H1 (cell line): ENCODE results near the gene SPOCD1. TPM values are rescaled to one million over a fixed set of nuclear protein-coding genes. Genes with fewer than 3 reads are reported as not detected.

ENCODE experiments used
- CTCF ChIA-PET: fragments of 300-600 bp; sonication (Branson Sonifier 250); formaldehyde crosslinking; loops from one replicate; lab custom pipeline; 2021; ENCODE audit not compliant: partially characterized antibody; lab: Charles Lee
- POLR2A ChIA-PET: fragments of 300-600 bp; sonication (Branson Sonifier 250); formaldehyde crosslinking; loops from one replicate; lab custom pipeline; 2021; ENCODE audit warnings: inconsistent platforms; ENCODE audit not compliant: partially characterized antibody; lab: Charles Lee
- DNase-seq, 2 experiments: peaks; one replicate each; pipeline versions ENCODE4 v3.0.0 to v3.0.0-alpha.2; 2010 to 2022; ENCODE audit warnings: low spot score in 2 of 2, low read depth in 1 of 2, mixed read lengths in 1 of 2
- FAIRE-seq: peaks from 2 replicates; lab custom pipeline; 2011; peaks lifted over from hg19 to GRCh38; lab: Jason Lieb, UNC
- H2AFZ ChIP-seq: 2 replicates; pipeline ENCODE4 v1.8.1; 2012; ENCODE audit warnings: low read length, inconsistent platforms
- H2AK5ac ChIP-seq: 2 replicates; pipeline ENCODE4 v1.6.1; 2013; ENCODE audit warnings: low read depth, low read length
- H2BK120ac ChIP-seq: replicated peaks from 2 replicates; pipeline ENCODE3; 2013; ENCODE audit warnings: low read depth, low read length, inconsistent platforms
- H2BK12ac ChIP-seq: 2 replicates; pipeline ENCODE4 v1.6.1; 2013; ENCODE audit warnings: low read depth, low read length
- H2BK15ac ChIP-seq: 2 replicates; pipeline ENCODE4 v1.6.1; 2013; ENCODE audit warnings: low read length
- H2BK20ac ChIP-seq: 2 replicates; pipeline ENCODE4 v1.6.1; 2013; ENCODE audit warnings: low read length
- H2BK5ac ChIP-seq: 2 replicates; pipeline ENCODE4 v1.6.1; 2013; ENCODE audit warnings: low read depth, low read length
- H3K14ac ChIP-seq: 2 replicates; pipeline ENCODE4 v1.6.1; 2013; ENCODE audit warnings: inconsistent platforms; ENCODE audit not compliant: insufficient read length
- H3K18ac ChIP-seq: 2 replicates; pipeline ENCODE4 v1.6.1; 2013; ENCODE audit warnings: low read length; ENCODE audit errors: extremely low read depth
- H3K23ac ChIP-seq: 2 replicates; pipeline ENCODE4 v1.6.1; 2013; ENCODE audit warnings: inconsistent platforms; ENCODE audit not compliant: insufficient read length
- H3K23me2 ChIP-seq: 2 replicates; pipeline ENCODE4 v1.6.1; 2013; ENCODE audit warnings: low read depth, low read length
- H3K27ac ChIP-seq: 2 replicates; pipeline ENCODE4 v1.6.1; 2011; ENCODE audit warnings: low read depth, low read length, inconsistent platforms
- H3K27me3 ChIP-seq, 4 experiments: replicated peaks in 1 of 4; 1 replicate in 1 of 4; 2 replicates in 3 of 4; pipeline versions ENCODE4 v1.6.1 to v1.8.1; 2011 to 2013; ENCODE audit warnings: low read length in 3 of 4, mild to moderate bottlenecking in 3 of 4, inconsistent platforms in 2 of 4, mixed read lengths in 2 of 4, moderate library complexity in 1 of 4; ENCODE audit not compliant: control insufficient read depth in 3 of 4, insufficient read depth in 3 of 4; ENCODE audit errors: extremely low read depth in 1 of 4
- H3K36me3 ChIP-seq, 4 experiments: 2 replicates each; pipeline versions ENCODE4 v1.6.1 to v1.8.1; 2011 to 2013; ENCODE audit warnings: mild to moderate bottlenecking in 4 of 4, low read length in 3 of 4, moderate library complexity in 2 of 4, control low read depth in 1 of 4, inconsistent platforms in 1 of 4; ENCODE audit not compliant: insufficient read depth in 4 of 4, control insufficient read depth in 2 of 4
- H3K4ac ChIP-seq: replicated peaks from 2 replicates; pipeline ENCODE3; 2013; ENCODE audit warnings: low read length, low read depth, mixed read lengths, inconsistent platforms; ENCODE audit not compliant: insufficient read length
- H3K4me1 ChIP-seq, 4 experiments: replicated peaks in 1 of 4; 1 replicate in 1 of 4; 2 replicates in 3 of 4; pipeline versions ENCODE4 v1.6.1 to v1.8.1; 2011 to 2013; ENCODE audit warnings: low read length in 3 of 4, inconsistent platforms in 2 of 4, mixed read lengths in 1 of 4; ENCODE audit not compliant: insufficient read depth in 4 of 4, control insufficient read depth in 3 of 4
- H3K4me2 ChIP-seq, 2 experiments: 2 replicates each; pipeline versions ENCODE4 v1.6.1 to v1.8.1; 2011 to 2013; ENCODE audit warnings: low read depth in 2 of 2, low read length in 2 of 2, control low read depth in 1 of 2, inconsistent platforms in 1 of 2, mild to moderate bottlenecking in 1 of 2; ENCODE audit not compliant: insufficient read depth in 1 of 2
- H3K4me3 ChIP-seq, 4 experiments: fragments of 200-600, 300-600 bp in 1 of 4; sonication (generic), shearing (Covaris generic), sonication (Bioruptor Twin) in 1 of 4; 2 replicates each; pipeline versions ENCODE4 v1.5.1 to v1.8.1; 2011 to 2016; ENCODE audit warnings: low read length in 4 of 4, low read depth in 3 of 4, control low read depth in 2 of 4, inconsistent platforms in 2 of 4, mild to moderate bottlenecking in 2 of 4, mixed read lengths in 1 of 4, moderate library complexity in 1 of 4; ENCODE audit not compliant: insufficient read depth in 2 of 4; ENCODE audit errors: extremely low read depth in 1 of 4
- H3K56ac ChIP-seq: replicated peaks from 2 replicates; pipeline ENCODE3; 2013; ENCODE audit warnings: low read depth, mild to moderate bottlenecking, mixed read lengths, low read length, inconsistent platforms; ENCODE audit not compliant: insufficient read length
- H3K79me1 ChIP-seq: 2 replicates; pipeline ENCODE4 v1.6.1; 2013; ENCODE audit warnings: low read depth, low read length, control low read depth
- H3K79me2 ChIP-seq, 2 experiments: 2 replicates each; pipeline versions ENCODE4 v1.6.1 to v1.8.1; 2012 to 2013; ENCODE audit warnings: low read length in 2 of 2, mild to moderate bottlenecking in 2 of 2, inconsistent platforms in 1 of 2; ENCODE audit not compliant: insufficient read depth in 2 of 2, control insufficient read depth in 1 of 2
- H3K9ac ChIP-seq, 4 experiments: replicated peaks in 1 of 4; 1 replicate in 1 of 4; 2 replicates in 3 of 4; pipeline versions ENCODE4 v1.6.1 to v1.8.1; 2011 to 2013; ENCODE audit warnings: low read depth in 3 of 4, low read length in 3 of 4, control low read depth in 2 of 4, mild to moderate bottlenecking in 2 of 4, moderate library complexity in 2 of 4, inconsistent platforms in 1 of 4; ENCODE audit errors: extremely low read depth in 1 of 4
- H3K9me3 ChIP-seq, 2 experiments: 2 replicates each; pipeline versions ENCODE4 v1.6.1 to v1.8.1; 2012 to 2013; ENCODE audit warnings: mild to moderate bottlenecking in 2 of 2, moderate library complexity in 2 of 2, control low read depth in 1 of 2, inconsistent platforms in 1 of 2, low read depth in 1 of 2, low read length in 1 of 2, mixed read lengths in 1 of 2; ENCODE audit not compliant: insufficient read depth in 2 of 2
- H4K20me1 ChIP-seq, 2 experiments: replicated peaks in 1 of 2; 2 replicates each; pipeline versions ENCODE3 to v1.8.1; 2011 to 2013; ENCODE audit warnings: inconsistent platforms in 2 of 2, low read length in 2 of 2, mild to moderate bottlenecking in 1 of 2; ENCODE audit not compliant: insufficient read depth in 2 of 2, control insufficient read depth in 1 of 2
- H4K5ac ChIP-seq: 2 replicates; pipeline ENCODE4 v1.6.1; 2013; ENCODE audit warnings: low read length, low read depth, mixed read lengths, inconsistent platforms; ENCODE audit not compliant: insufficient read length
- H4K8ac ChIP-seq: 2 replicates; pipeline ENCODE4 v1.8.0; 2013; ENCODE audit warnings: mild to moderate bottlenecking, moderate library complexity, low read length, inconsistent platforms; ENCODE audit not compliant: insufficient read depth; ENCODE audit errors: extremely low read depth
- H4K91ac ChIP-seq: replicated peaks from 2 replicates; pipeline ENCODE3; 2013; ENCODE audit warnings: low read length, mixed read lengths, inconsistent platforms; ENCODE audit not compliant: insufficient read length
- EP300 ChIP-seq, 2 experiments: IDR thresholded peaks; 1 replicate in 1 of 2; 2 replicates in 1 of 2; pipeline ENCODE4 v1.6.1; 2011 to 2012; ENCODE audit warnings: low read depth in 2 of 2, low read length in 2 of 2, mild to moderate bottlenecking in 2 of 2, borderline replicate concordance in 1 of 2, inconsistent platforms in 1 of 2, moderate library complexity in 1 of 2
- JUN ChIP-seq: IDR thresholded peaks from 2 replicates; pipeline ENCODE4 v1.6.1; 2011; ENCODE audit warnings: low read depth, mild to moderate bottlenecking, improper control_type of control experiment, low read length
- RFX5 ChIP-seq: IDR thresholded peaks from 2 replicates; pipeline ENCODE4 v1.6.1; 2011; ENCODE audit warnings: low read depth, low read length, improper control_type of control experiment, borderline replicate concordance
- SRF ChIP-seq: IDR thresholded peaks from 2 replicates; pipeline ENCODE4 v1.6.1; 2011; ENCODE audit warnings: mild to moderate bottlenecking, low read depth, low read length, moderate library complexity
- TBP ChIP-seq: IDR thresholded peaks from 2 replicates; pipeline ENCODE4 v1.6.1; 2011; ENCODE audit warnings: low read depth, low read length, improper control_type of control experiment
- WGBS, 2 experiments: shearing (Covaris generic) in 1 of 2; methylation state at CpG; one replicate each; pipeline versions ENCODE4 v1.1.6 to v1.1.7; 2013 to 2015; ENCODE audit warnings: low lambda C conversion rate in 2 of 2, mixed read lengths in 2 of 2, inconsistent platforms in 1 of 2, low coverage in 1 of 2, missing lambda C conversion rate in 1 of 2; ENCODE audit not compliant: insufficient replicate concordance in 2 of 2, insufficient coverage in 1 of 2, insufficient read length in 1 of 2; ENCODE audit errors: extremely low coverage in 1 of 2, missing lambda C conversion rate in 1 of 2; 5-methylcytosine and 5-hydroxymethylcytosine counted together
- polyA plus RNA-seq, 7 experiments: library from polyadenylated mRNA; depleted of rRNA in 3 of 7; stranded (reverse) in 5 of 7; unstranded in 2 of 7; fragments of >200 nt in 5 of 7; fragments of 200-250 nt in 2 of 7; gene quantifications; 1 replicate in 5 of 7; 2 replicates in 1 of 7; 4 replicates in 1 of 7; pipeline versions ENCODE4 v1.2.1 to v1.2.3, GENCODE V29; 2011 to 2013; ENCODE audit warnings: missing spikeins in 2 of 7, mixed read lengths in 2 of 7
- total RNA-seq: library from RNA; stranded (reverse); fragmentation: NEBNext Ultra II Directional; extraction: Animal tissue kit (Norgen Biotek cat#: 25700); gene quantifications from 2 replicates; pipeline ENCODE4 v1.2.1, GENCODE V29; 2021

SPOCD1 gene
- total and polyA plus RNA-seq, 2 of the 8 experiments (the other 6 are each of a cell fraction or from before 2014, with no cell fraction given), result 1.8 to 2.9 TPM

DNA sequence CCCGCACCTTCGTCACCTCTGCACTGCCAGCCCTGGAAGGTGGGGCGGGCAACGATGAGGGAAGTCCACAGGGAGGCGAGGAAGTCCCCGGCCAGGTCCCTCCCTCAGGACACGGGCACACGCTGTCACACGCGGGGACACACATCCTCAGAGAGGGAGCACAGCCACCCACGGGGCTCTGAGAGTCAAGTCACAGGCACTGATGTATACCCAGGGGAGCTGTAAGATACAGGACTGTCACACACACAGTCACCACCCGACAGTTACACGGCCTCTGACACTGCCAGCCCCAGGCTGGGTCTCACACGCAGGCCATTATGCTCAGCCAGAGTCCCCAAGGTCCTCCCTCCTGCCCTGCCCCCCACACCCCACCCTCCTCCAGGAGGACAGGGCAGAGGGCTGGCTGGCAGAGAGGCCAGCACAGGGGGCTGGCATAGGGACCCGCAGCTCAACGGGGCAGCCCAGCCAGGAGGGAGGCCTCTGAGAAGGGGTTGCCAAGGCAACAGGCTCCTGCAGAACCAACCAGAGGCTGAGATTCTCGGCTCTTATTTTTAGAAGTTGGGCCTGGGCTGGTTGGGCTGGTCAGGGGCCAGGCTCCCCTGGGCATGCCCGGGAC lies 34.0 kb downstream of the SPOCD1 start:
- 83% methylated on average over 12 of the region's 18 CpGs; no CpG with 5 or more reads in 1 of the 2 experiments for WGBS, 2 experiments
- Histone ChIP-seq H3K23me2 (no peaks in the 10 kb centered on the region), H3K14ac (no peak overlapping the region), H3K27me3 (no peaks in the 10 kb centered on the region; a peak in 2 of 7 replicates), H3K4me1 (peaks cover 0 to 21% (median 18%) of the 10 kb centered on the region in 4 experiments; a peak in 6 of 7 replicates), H2AK5ac (peak overlapping the region; percentile 95), H3K9me3 (no peaks in the 10 kb centered on the region), H3K23ac (no peak overlapping the region), H4K5ac (no peak overlapping the region), H3K56ac (no peak overlapping the region), H3K79me2 (no peaks in the 10 kb centered on the region), H2BK5ac (peak overlapping the region; percentile 86), H3K4me2 (0 out of 4 replicates have a peak overlapping the region, but pooled peaks of 1 of the 2 experiments have one; percentile 43), H4K91ac (no peak overlapping the region), H3K4ac (peak overlapping the region; percentile 8), H3K4me3 (no peak overlapping the region), H2BK12ac (peak overlapping the region; percentile 60; the same call in 1 of the 2 replicates), H4K8ac (no peak overlapping the region; the same call in 1 of the 2 replicates), H2AFZ (no peak overlapping the region), H2BK20ac (no peak overlapping the region), H2BK15ac (no peak overlapping the region; the same call in 1 of the 2 replicates), H2BK120ac (no peak overlapping the region), H3K36me3 (no peaks in the 10 kb centered on the region), H3K18ac (peak overlapping the region; percentile 72; the same call in 1 of the 2 replicates), H3K79me1 (no peaks in the 10 kb centered on the region), H4K20me1 (no peaks in the 10 kb centered on the region), H3K9ac (no peak overlapping the region), H3K27ac (no peak overlapping the region; the same call in 1 of the 2 replicates)
- TF ChIP-seq RFX5 (no peak), EP300 (IDR thresholded peaks at IDR 0.05; ENCODE audit: borderline replicate concordance in 1 of 2, low read depth in 2 of 2, low read length in 2 of 2) (no peak), SRF (no peak), TBP (no peak), JUN (no peak)
- no peak for DNase-seq
- FAIRE-seq, result no peak
- CTCF ChIA-PET, result interaction anchor here (1.6 to 1.7 kb wide), 2 partner anchors 8 to 57 kb away, joined by 3 read pairs; no protein-coding TSS in a partner anchor
- POLR2A ChIA-PET, result interaction anchor here (1.4 to 1.7 kb wide), 2 partner anchors 18 to 22 kb away, joined by 4 read pairs; no protein-coding TSS in a partner anchor
